Measurements from ENCODE around the gene SPINK14.

- no peak for TF ChIP-seq CTCF (IDR thresholded peaks at IDR 0.05)
- TF ChIP-seq EZH2phosphoT487 (IDR thresholded peaks at IDR 0.05): no peak
Measured at GRCh38 chr5:148120317-148120716, 48.0 kb upstream of the SPINK14 start.
